Measurements from ENCODE around the gene CEP63. TPM values are rescaled to one million over a fixed set of nuclear protein-coding genes. Genes with fewer than 3 reads are reported as not detected.

CEP63 gene
- total and polyA plus RNA-seq, 9 of the 15 experiments (the other 6 are each of a cell fraction or from before 2014, with no cell fraction given) = 5.1 to 17.8 (median 10.6) TPM

- Histone ChIP-seq H3K9ac (ENCODE audit: insufficient read depth in 1 of 2, low read depth in 2 of 2, low read length in 2 of 2) (no peak overlapping the region), H3K9me3 (replicated peaks; ENCODE audit: control insufficient read depth, insufficient read depth, low read depth, low read length) (no peaks in the 10 kb centered on the region), H3K27me3 (ENCODE audit: control insufficient read depth in 2 of 2, insufficient read depth in 2 of 2, low read length in 2 of 2) (no peaks in the 10 kb centered on the region), H3K4me3 (no peak overlapping the region), H2AFZ (ENCODE audit: low read depth, low read length) (no peak overlapping the region), H3K27ac (ENCODE audit: extremely low read depth, low read depth, low read length) (no peak overlapping the region), H4K20me1 (replicated peaks; ENCODE audit: control insufficient read depth, insufficient read depth, low read length) (no peaks in the 10 kb centered on the region), H3K79me2 (ENCODE audit: control insufficient read depth, insufficient read depth, low read length) (no peaks in the 10 kb centered on the region), H3K36me3 (ENCODE audit: control insufficient read depth, insufficient read depth, low read length) (peaks cover 4% of the 10 kb centered on the region; the same call in 2 of the 3 replicates), H3K4me2 (ENCODE audit: insufficient read depth, low read length) (no peak overlapping the region), H3K9me1 (ENCODE audit: control insufficient read depth, insufficient read depth, low read length) (no peaks in the 10 kb centered on the region), H3K4me1 (replicated peaks in 1 of 2; ENCODE audit: control insufficient read depth in 2 of 2, insufficient read depth in 2 of 2, low read length in 2 of 2) (no peaks in the 10 kb centered on the region)
- FAIRE-seq (no peak), ATAC-seq (no peak), DNase-seq (ENCODE audit: extremely low read depth in 1 of 4, low spot score in 3 of 4) (no peak)
- in situ Hi-C loops (cut with MboI) = no loop called here
- ChIA-PET CTCF (ENCODE audit: low intra/inter-chr PET ratio) (no interaction called here), POLR2A (no interaction called here)
- intact Hi-C loops (cut with micrococcal nuclease) = no loop called here
- no peak for TF ChIP-seq ZZZ3 (IDR thresholded peaks at IDR 0.05)
- TF ChIP-seq RNF219 (CRISPR knock-in tag; IDR thresholded peaks at IDR 0.05) = no peak
- TF ChIP-seq ZNF77 (CRISPR knock-in tag; IDR thresholded peaks at IDR 0.05) = no peak
- no peak for TF ChIP-seq HDAC8 (tag; IDR thresholded peaks at IDR 0.05)
- no peak for TF ChIP-seq GABPA (tag; conservative IDR thresholded peaks at IDR 0.05; ENCODE audit: low read depth)
- TF ChIP-seq SMC3 (conservative IDR thresholded peaks at IDR 0.05; ENCODE audit: insufficient read depth, low read depth, low read length) = no peak
- no peak for TF ChIP-seq ETV6 (IDR thresholded peaks at IDR 0.05; ENCODE audit: borderline replicate concordance in 1 of 2, low read depth in 2 of 2, low read length in 1 of 2)
- no peak for TF ChIP-seq ETV6 (CRISPR knock-in tag; IDR thresholded peaks at IDR 0.05; ENCODE audit: borderline replicate concordance)
- TF ChIP-seq MLX (CRISPR knock-in tag; conservative IDR thresholded peaks at IDR 0.05) = no peak
- TF ChIP-seq HDAC6 (IDR thresholded peaks at IDR 0.05; ENCODE audit: low read depth, low read length) = no peak
- TF ChIP-seq JUN (IDR thresholded peaks at IDR 0.05; ENCODE audit: borderline replicate concordance, low read depth, low read length) = no peak
- no peak for TF ChIP-seq JUN (CRISPR knock-in tag; IDR thresholded peaks at IDR 0.05; ENCODE audit: borderline replicate concordance)
- TF ChIP-seq, protein P1, sequence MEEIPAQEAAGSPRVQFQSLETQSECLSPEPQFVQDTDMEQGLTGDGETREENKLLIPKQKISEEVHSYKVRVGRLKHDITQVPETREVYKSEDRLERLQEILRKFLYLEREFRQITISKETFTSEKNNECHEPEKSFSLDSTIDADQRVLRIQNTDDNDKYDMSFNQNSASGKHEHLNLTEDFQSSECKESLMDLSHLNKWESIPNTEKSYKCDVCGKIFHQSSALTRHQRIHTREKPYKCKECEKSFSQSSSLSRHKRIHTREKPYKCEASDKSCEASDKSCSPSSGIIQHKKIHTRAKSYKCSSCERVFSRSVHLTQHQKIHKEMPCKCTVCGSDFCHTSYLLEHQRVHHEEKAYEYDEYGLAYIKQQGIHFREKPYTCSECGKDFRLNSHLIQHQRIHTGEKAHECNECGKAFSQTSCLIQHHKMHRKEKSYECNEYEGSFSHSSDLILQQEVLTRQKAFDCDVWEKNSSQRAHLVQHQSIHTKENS (CRISPR knock-in tag; IDR thresholded peaks at IDR 0.05) = no peak
- no peak for TF ChIP-seq FOXA1 (IDR thresholded peaks at IDR 0.05; ENCODE audit: borderline replicate concordance)
- TF ChIP-seq PCBP2 (IDR thresholded peaks at IDR 0.05; ENCODE audit: low read depth, low read length, poor library complexity, severe bottlenecking) = no peak
- TF ChIP-seq MIER1 (IDR thresholded peaks at IDR 0.05; ENCODE audit: low read depth) = no peak
- TF ChIP-seq, protein P2, sequence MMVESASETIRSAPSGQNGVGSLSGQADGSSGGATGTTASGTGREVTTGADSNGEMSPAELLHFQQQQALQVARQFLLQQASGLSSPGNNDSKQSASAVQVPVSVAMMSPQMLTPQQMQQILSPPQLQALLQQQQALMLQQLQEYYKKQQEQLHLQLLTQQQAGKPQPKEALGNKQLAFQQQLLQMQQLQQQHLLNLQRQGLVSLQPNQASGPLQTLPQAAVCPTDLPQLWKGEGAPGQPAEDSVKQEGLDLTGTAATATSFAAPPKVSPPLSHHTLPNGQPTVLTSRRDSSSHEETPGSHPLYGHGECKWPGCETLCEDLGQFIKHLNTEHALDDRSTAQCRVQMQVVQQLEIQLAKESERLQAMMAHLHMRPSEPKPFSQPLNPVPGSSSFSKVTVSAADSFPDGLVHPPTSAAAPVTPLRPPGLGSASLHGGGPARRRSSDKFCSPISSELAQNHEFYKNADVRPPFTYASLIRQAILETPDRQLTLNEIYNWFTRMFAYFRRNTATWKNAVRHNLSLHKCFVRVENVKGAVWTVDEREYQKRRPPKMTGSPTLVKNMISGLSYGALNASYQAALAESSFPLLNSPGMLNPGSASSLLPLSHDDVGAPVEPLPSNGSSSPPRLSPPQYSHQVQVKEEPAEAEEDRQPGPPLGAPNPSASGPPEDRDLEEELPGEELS (CRISPR knock-in tag; IDR thresholded peaks at IDR 0.05; ENCODE audit: borderline replicate concordance) = no peak
- TF ChIP-seq C11orf30 (IDR thresholded peaks at IDR 0.05; ENCODE audit: low read depth) = no peak
- no TSS peak for BruUV-seq (replicated peaks)
Observed at GRCh38 chr3:134552784-134553183, 66.9 kb downstream of the CEP63 start.
